AG10803 (cell line): ENCODE measurements around the gene TTC28.

Source experiments
- DNase-seq: peaks from one replicate; pipeline ENCODE4 v3.0.0; 2010; ENCODE audit warnings: low read depth
- H3K4me3 ChIP-seq: 2 replicates; pipeline ENCODE4 v1.5.1; 2011; ENCODE audit warnings: mild to moderate bottlenecking, low read length, control low read depth
- TF ChIP-seq, protein P1 (sequence below): conservative IDR thresholded peaks from 2 replicates; pipeline ENCODE4 v1.5.1; 2011; ENCODE audit warnings: mild to moderate bottlenecking, low read length, control low read depth, inconsistent platforms

Gene TTC28

DNA sequence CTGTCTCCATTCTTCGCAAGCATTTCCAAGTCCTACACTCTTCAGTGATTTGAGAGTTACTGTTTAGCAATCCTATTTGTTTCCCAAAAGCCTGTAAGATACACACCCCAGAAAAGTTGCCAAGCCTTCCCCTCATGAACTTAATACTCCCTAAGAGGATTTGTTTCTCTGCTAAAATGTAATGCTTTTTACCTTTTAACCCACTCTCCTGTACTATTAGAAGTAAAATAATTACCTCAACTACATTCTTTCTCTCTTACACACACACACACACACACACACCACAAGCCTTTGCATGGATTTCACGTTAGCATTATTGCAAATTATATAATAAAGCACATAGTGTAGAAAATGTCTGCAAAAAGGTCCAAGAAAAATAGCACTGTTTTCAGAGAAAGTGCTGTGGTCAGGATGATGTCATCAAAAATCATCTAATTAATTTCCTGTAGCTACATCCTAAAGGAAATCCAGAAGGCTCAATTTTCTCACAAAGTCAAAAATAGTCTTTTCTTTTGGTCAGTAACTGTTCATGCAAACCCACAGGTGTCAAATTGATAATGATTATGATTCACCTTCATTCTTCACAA, 396.5 kb downstream of the TTC28 start:
- TF ChIP-seq, protein P1, sequence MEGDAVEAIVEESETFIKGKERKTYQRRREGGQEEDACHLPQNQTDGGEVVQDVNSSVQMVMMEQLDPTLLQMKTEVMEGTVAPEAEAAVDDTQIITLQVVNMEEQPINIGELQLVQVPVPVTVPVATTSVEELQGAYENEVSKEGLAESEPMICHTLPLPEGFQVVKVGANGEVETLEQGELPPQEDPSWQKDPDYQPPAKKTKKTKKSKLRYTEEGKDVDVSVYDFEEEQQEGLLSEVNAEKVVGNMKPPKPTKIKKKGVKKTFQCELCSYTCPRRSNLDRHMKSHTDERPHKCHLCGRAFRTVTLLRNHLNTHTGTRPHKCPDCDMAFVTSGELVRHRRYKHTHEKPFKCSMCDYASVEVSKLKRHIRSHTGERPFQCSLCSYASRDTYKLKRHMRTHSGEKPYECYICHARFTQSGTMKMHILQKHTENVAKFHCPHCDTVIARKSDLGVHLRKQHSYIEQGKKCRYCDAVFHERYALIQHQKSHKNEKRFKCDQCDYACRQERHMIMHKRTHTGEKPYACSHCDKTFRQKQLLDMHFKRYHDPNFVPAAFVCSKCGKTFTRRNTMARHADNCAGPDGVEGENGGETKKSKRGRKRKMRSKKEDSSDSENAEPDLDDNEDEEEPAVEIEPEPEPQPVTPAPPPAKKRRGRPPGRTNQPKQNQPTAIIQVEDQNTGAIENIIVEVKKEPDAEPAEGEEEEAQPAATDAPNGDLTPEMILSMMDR: no peak
- peak; percentile 25 for DNase-seq
- H3K4me3 ChIP-seq: no peak overlapping the region

DNA sequence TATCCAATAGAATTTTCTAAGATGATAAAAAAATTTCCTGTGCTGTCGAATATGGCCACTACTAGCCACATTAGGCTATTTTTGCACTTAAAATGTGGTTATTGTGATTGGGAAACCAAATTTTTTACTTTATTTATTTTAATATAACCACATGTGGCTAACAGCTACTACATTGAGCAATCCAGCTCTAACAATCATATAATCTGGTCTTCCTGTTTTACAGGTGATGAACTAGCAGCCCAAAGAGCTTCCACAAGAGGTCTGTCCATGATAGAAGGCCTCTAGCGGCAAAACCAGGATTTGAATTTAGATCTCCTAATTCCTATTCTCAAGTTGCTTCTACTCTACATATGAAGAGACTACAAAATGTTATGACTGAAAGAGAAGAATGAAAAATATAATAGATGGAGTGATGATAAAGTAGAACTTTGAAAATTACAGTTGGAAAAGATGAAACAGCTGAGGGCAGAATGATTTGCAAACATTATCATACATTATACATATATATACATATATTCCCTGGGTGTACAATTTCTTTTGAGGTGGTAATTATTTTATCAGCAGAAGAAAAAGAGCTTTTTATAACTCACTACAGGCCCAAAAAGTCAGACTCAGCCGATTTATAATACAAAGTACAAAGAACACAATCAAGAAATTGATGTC, 397.1 kb downstream of the TTC28 start:
- no peak overlapping the region for H3K4me3 ChIP-seq
- DNase-seq: peak; percentile 74
- TF ChIP-seq, protein P1: no peak

DNA sequence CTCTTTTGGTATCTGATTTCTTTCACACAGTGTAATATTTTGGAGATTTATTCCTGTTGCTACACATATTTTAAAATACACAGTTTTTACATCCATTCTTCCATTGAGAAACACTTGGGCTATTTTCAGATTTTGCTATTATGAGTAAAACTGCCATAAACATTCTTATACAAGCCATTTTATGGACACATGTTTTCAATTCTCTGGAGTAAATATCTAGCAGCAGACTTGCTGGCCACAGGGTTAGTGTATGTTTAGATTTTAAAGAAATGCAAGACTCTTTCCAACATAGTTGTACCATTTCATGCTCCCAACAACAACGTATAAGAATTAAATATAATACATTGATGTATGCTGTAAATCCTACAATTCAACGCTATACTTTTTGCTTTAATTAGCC, 399.8 kb downstream of the TTC28 start:
- TF ChIP-seq, protein P1: no peak
- DNase-seq: peak; percentile 77
- no peak overlapping the region for H3K4me3 ChIP-seq

DNA sequence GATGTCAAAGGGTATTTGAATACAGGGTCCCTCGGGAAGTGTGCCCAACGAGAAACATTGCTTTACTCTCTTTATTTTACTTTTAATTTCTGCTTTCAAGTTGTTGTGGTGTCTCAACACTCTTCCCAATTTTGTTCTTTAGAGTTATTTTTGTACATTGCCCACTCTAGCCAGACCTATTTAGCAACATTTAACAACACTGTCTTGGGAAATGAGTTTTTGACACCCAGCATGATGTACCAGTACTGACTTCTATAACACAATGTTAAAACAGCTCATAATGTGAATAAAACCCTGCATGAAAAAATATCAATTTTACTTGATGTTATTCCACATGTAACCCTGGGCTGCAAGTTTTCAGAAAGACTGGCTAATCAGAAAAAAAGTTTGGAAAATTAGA, 410.4 kb downstream of the TTC28 start:
- no peak overlapping the region for H3K4me3 ChIP-seq
- no peak for DNase-seq
- TF ChIP-seq, protein P1: no peak

DNA sequence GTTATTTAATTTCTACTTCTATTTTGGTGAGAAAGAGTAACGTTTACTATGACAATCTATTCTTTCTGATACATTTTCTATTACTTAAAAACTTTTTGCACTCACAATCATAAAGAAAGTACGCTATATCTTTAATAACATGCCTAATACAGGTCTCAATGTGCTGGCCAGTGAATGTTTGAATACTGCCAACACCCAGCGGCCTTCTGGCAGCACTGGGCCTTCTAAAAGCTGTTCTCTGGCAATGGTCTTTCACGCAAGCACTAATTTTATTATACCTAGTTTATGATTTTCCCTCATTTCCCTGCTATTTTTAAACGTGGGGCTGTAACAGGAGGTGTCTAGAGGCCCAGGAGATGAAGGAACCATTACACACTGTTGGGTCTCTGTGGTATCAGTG, 410.8 kb downstream of the TTC28 start:
- TF ChIP-seq, protein P1: no peak
- DNase-seq: no peak
- H3K4me3 ChIP-seq: no peak overlapping the region

DNA sequence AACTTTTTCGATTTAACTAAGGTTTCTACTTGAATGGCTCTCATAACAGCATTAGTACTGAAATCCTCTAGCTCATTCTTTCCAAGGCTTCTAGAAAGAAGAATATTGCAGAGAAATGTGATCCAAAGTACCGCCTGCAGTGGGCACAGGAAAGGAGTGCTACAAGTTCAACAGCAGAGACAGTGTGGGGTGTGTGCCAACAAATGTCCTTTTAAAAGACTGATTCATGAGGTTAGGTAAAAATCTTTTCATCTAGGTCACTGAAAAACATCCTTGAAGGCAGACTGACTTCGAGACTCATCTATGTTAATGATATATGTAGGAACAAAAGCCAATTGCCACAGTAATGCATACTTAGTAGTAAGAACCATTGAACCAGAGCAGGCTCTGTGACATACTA, 411.5 kb downstream of the TTC28 start:
- no peak for DNase-seq
- TF ChIP-seq, protein P1: no peak

DNA sequence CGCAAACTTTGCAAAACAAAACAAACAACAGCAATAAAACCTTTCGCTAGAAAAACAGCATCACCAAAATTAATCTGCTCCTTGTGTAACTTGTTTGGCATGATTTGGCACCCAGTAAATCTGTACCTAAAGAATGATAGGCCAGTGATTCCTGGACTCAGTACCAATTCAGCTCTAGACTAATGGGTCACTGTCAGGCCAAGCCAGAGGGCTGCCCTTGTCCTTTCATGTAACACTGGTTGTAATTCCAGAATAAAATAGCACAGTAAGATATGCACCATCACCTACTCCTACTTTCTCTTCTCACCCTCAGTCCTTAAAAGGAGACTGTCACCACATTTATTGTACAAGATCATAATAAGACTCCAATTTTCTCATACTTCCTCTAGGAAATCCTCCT, 419.0 kb downstream of the TTC28 start:
- TF ChIP-seq, protein P1: no peak
- DNase-seq: no peak
- no peak overlapping the region for H3K4me3 ChIP-seq

More for the DNA sequence above, 411.5 kb downstream of the TTC28 start:
- no peak overlapping the region for H3K4me3 ChIP-seq
